Measurements from ENCODE around the gene ZSWIM9. TPM values are rescaled to one million over a fixed set of nuclear protein-coding genes. Genes with fewer than 3 reads are reported as not detected.

The ZSWIM9 gene
- total and polyA plus RNA-seq, 4 donors: 0.25 to 2.5 (median 1.6) TPM

DNA sequence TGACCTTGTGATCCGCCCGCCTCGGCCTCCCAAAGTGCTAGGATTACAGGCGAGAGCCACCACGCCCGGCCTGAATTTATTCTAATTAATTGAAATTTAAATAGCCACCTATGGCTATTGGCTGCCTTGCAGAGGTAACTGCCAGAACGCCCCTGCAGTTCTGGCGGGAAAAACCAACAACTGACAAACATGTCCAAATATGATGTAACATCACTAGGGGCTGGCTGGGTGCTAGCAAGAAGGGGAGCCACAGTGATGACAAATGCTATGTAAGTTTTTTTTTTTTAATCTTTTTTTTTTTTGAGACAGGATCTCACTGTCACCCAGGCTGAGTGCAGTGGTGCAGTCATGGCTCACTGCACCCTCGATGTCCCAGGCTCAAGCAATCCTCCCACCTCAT lies 12.9 kb downstream of the ZSWIM9 start:
- no peak for DNase-seq (ENCODE audit: low spot score)
- Histone ChIP-seq H3K27ac (ENCODE audit: low read depth in 1 of 2, low read length in 2 of 2) (no peak overlapping the region), H3K27me3 (ENCODE audit: control insufficient read depth in 4 of 4, insufficient read depth in 4 of 4, low read length in 3 of 4) (no peaks in the 10 kb centered on the region)

DNA sequence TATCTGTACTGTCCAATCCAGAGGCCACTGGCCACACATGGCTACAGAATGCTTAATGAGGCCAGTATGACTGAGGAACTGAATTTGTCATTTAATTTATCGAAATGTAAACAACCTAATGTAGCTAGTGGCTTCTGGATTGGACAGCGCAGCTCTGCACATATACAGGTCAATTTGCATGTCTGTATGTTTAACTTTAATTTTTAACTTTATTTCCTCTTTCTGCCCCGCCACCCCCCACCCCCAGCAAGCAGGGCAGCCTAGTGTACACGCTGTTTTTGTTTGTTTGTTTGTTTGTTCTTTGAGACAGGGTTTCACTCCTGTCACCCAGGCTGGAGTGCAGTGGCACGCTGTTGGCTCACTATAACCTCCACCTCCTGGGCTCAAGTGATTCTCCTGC lies 15.5 kb downstream of the ZSWIM9 start:
- Histone ChIP-seq H3K4me1 (ENCODE audit: control insufficient read depth in 4 of 4, insufficient read depth in 4 of 4, low read length in 3 of 4) (no peaks in the 10 kb centered on the region), H3K27me3 (ENCODE audit: control insufficient read depth in 4 of 4, insufficient read depth in 4 of 4, low read length in 3 of 4) (no peaks in the 10 kb centered on the region), H3K9me3 (ENCODE audit: control insufficient read depth in 4 of 4, low read length in 3 of 4) (peaks cover 2 to 8% (median 4%) of the 10 kb centered on the region in 4 donors), H3K27ac (ENCODE audit: low read depth in 1 of 2, low read length in 2 of 2) (no peak overlapping the region), H3K36me3 (ENCODE audit: control insufficient read depth in 4 of 4, insufficient read depth in 3 of 4, low read depth in 1 of 4, low read length in 3 of 4) (peaks cover 0 to 2% (median under 1%) of the 10 kb centered on the region in 4 donors), H3K4me3 (ENCODE audit: low read depth in 1 of 3, low read length in 3 of 3) (no peak overlapping the region), H3K9ac (ENCODE audit: low read depth in 1 of 2, low read length in 2 of 2) (no peak overlapping the region)
- 89% methylated on average over 5 of the region's 5 CpGs for WGBS
- no peak for DNase-seq (ENCODE audit: low spot score)
- TF ChIP-seq NR2F2 (IDR thresholded peaks at IDR 0.05) (no peak), HNF4G (IDR thresholded peaks at IDR 0.05) (no peak), TAF1 (conservative IDR thresholded peaks at IDR 0.05) (no peak)
- TF ChIP-seq, protein P1, sequence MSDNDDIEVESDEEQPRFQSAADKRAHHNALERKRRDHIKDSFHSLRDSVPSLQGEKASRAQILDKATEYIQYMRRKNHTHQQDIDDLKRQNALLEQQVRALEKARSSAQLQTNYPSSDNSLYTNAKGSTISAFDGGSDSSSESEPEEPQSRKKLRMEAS (IDR thresholded peaks at IDR 0.05): no peak

More for the DNA sequence above, 12.9 kb downstream of the ZSWIM9 start:
- 91% methylated on average over 9 of the region's 9 CpGs for WGBS
- no peak overlapping the region for H3K4me3 ChIP-seq (ENCODE audit: low read depth in 1 of 3, low read length in 3 of 3)
- no peak overlapping the region for H3K9ac ChIP-seq (ENCODE audit: low read depth in 1 of 2, low read length in 2 of 2)
- no peaks in the 10 kb centered on the region for H3K4me1 ChIP-seq (ENCODE audit: control insufficient read depth in 4 of 4, insufficient read depth in 4 of 4, low read length in 3 of 4)
- TF ChIP-seq, protein P2, sequence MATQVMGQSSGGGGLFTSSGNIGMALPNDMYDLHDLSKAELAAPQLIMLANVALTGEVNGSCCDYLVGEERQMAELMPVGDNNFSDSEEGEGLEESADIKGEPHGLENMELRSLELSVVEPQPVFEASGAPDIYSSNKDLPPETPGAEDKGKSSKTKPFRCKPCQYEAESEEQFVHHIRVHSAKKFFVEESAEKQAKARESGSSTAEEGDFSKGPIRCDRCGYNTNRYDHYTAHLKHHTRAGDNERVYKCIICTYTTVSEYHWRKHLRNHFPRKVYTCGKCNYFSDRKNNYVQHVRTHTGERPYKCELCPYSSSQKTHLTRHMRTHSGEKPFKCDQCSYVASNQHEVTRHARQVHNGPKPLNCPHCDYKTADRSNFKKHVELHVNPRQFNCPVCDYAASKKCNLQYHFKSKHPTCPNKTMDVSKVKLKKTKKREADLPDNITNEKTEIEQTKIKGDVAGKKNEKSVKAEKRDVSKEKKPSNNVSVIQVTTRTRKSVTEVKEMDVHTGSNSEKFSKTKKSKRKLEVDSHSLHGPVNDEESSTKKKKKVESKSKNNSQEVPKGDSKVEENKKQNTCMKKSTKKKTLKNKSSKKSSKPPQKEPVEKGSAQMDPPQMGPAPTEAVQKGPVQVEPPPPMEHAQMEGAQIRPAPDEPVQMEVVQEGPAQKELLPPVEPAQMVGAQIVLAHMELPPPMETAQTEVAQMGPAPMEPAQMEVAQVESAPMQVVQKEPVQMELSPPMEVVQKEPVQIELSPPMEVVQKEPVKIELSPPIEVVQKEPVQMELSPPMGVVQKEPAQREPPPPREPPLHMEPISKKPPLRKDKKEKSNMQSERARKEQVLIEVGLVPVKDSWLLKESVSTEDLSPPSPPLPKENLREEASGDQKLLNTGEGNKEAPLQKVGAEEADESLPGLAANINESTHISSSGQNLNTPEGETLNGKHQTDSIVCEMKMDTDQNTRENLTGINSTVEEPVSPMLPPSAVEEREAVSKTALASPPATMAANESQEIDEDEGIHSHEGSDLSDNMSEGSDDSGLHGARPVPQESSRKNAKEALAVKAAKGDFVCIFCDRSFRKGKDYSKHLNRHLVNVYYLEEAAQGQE (IDR thresholded peaks at IDR 0.05): no peak
- TF ChIP-seq RXRA (IDR thresholded peaks at IDR 0.05) (no peak), FOXA2 (IDR thresholded peaks at IDR 0.05) (no peak), HNF4A (conservative IDR thresholded peaks at IDR 0.05) (no peak), FOXA1 (IDR thresholded peaks at IDR 0.05) (no peak), NR2F2 (IDR thresholded peaks at IDR 0.05) (no peak), ZBTB33 (IDR thresholded peaks at IDR 0.05) (no peak)
- TF ChIP-seq, protein P1 (IDR thresholded peaks at IDR 0.05): no peak
- H3K36me3 ChIP-seq (ENCODE audit: control insufficient read depth in 4 of 4, insufficient read depth in 3 of 4, low read depth in 1 of 4, low read length in 3 of 4): peaks cover 0 to 2% (median under 1%) of the 10 kb centered on the region in 4 donors
- peaks cover 2 to 8% (median 4%) of the 10 kb centered on the region in 4 donors for H3K9me3 ChIP-seq (ENCODE audit: control insufficient read depth in 4 of 4, low read length in 3 of 4)

- peaks cover 0 to 2% (median under 1%) of the 10 kb centered on the region in 4 donors for H3K36me3 ChIP-seq (ENCODE audit: control insufficient read depth in 4 of 4, insufficient read depth in 3 of 4, low read depth in 1 of 4, low read length in 3 of 4)
- H3K4me3 ChIP-seq (ENCODE audit: low read depth in 1 of 3, low read length in 3 of 3): no peak overlapping the region
- WGBS: 95% methylated on average over 8 of the region's 8 CpGs
- no peak overlapping the region for H3K27ac ChIP-seq (ENCODE audit: low read depth in 1 of 2, low read length in 2 of 2)
- DNase-seq (ENCODE audit: low spot score): no peak
- peaks cover 0 to 2% (median 1%) of the 10 kb centered on the region in 4 donors for H3K9me3 ChIP-seq (ENCODE audit: control insufficient read depth in 4 of 4, low read length in 3 of 4)
- no peaks in the 10 kb centered on the region for H3K4me1 ChIP-seq (ENCODE audit: control insufficient read depth in 4 of 4, insufficient read depth in 4 of 4, low read length in 3 of 4)
- no peak overlapping the region for H3K9ac ChIP-seq (ENCODE audit: low read depth in 1 of 2, low read length in 2 of 2)
- H3K27me3 ChIP-seq (ENCODE audit: control insufficient read depth in 4 of 4, insufficient read depth in 4 of 4, low read length in 3 of 4): no peaks in the 10 kb centered on the region
- no peak for TF ChIP-seq TAF1 (conservative IDR thresholded peaks at IDR 0.05)
- TF ChIP-seq ZBTB33 (IDR thresholded peaks at IDR 0.05): no peak
- TF ChIP-seq FOXA2 (IDR thresholded peaks at IDR 0.05): no peak
- TF ChIP-seq FOXA1 (IDR thresholded peaks at IDR 0.05): no peak
- TF ChIP-seq, protein P1 (IDR thresholded peaks at IDR 0.05): no peak
- no peak for TF ChIP-seq RAD21 (IDR thresholded peaks at IDR 0.05)
- no peak for TF ChIP-seq HNF4A (conservative IDR thresholded peaks at IDR 0.05)
Observed at GRCh38 chr19:48186541-48186991, 16.1 kb downstream of the ZSWIM9 start.

Measured in liver (tissue), 9 donors.